ENCODE measurements around the gene IZUMO3.

Gene IZUMO3

GRCh38 chr9:24572406-24572805 is 26.7 kb upstream of the IZUMO3 start:
- no peak for DNase-seq (ENCODE audit: low read depth)
- TF ChIP-seq CTCF (IDR thresholded peaks at IDR 0.05; ENCODE audit: low read depth, low read length, missing control alignments) = no peak
- no peak overlapping the region for H3K4me3 ChIP-seq (ENCODE audit: low read depth, low read length)
- in situ Hi-C loops (cut with HindIII; ENCODE audit: low sequenced_read_pairs) = no loop called here

- H3K4me3 ChIP-seq (ENCODE audit: low read depth, low read length) = no peak overlapping the region
- no peak for TF ChIP-seq CTCF (IDR thresholded peaks at IDR 0.05; ENCODE audit: low read depth, low read length, missing control alignments)
- no peak for DNase-seq (ENCODE audit: low read depth)
- in situ Hi-C loops (cut with HindIII; ENCODE audit: low sequenced_read_pairs) = no loop called here
These were observed 16.3 kb upstream of the IZUMO3 start for GRCh38 chr9:24561957-24562356.

- in situ Hi-C loops (cut with HindIII; ENCODE audit: low sequenced_read_pairs) = no loop called here
- no peak for DNase-seq (ENCODE audit: low read depth)
These were observed 7.5 kb upstream of the IZUMO3 start for GRCh38 chr9:24553183-24553552.

GRCh38 chr9:24552526-24553182 is 7.0 kb upstream of the IZUMO3 start:
- DNase-seq (ENCODE audit: low read depth) = no peak
- no peak overlapping the region for H3K4me3 ChIP-seq (ENCODE audit: low read depth, low read length)
- TF ChIP-seq CTCF (IDR thresholded peaks at IDR 0.05; ENCODE audit: low read depth, low read length, missing control alignments) = no peak
- in situ Hi-C loops (cut with HindIII; ENCODE audit: low sequenced_read_pairs) = no loop called here

More at GRCh38 chr9:24553183-24553552, 7.5 kb upstream of the IZUMO3 start:
- TF ChIP-seq CTCF (IDR thresholded peaks at IDR 0.05; ENCODE audit: low read depth, low read length, missing control alignments) = no peak
- H3K4me3 ChIP-seq (ENCODE audit: low read depth, low read length) = no peak overlapping the region

GRCh38 chr9:24545285-24545684 is 412 bp downstream of the IZUMO3 start:
- no peak for DNase-seq (ENCODE audit: low read depth)
- TF ChIP-seq CTCF (IDR thresholded peaks at IDR 0.05; ENCODE audit: low read depth, low read length, missing control alignments) = no peak
- in situ Hi-C loops (cut with HindIII; ENCODE audit: low sequenced_read_pairs) = no loop called here
- H3K4me3 ChIP-seq (ENCODE audit: low read depth, low read length) = no peak overlapping the region

- no peak for DNase-seq (ENCODE audit: low read depth)
- in situ Hi-C loops (cut with HindIII; ENCODE audit: low sequenced_read_pairs) = no loop called here
- no peak overlapping the region for H3K4me3 ChIP-seq (ENCODE audit: low read depth, low read length)
- no peak for TF ChIP-seq CTCF (IDR thresholded peaks at IDR 0.05; ENCODE audit: low read depth, low read length, missing control alignments)
These were observed 27.2 kb downstream of the IZUMO3 start for GRCh38 chr9:24518545-24518944.
